CD14-positive monocyte (primary cell): ENCODE measurements around the gene DOCK4. TPM values are rescaled to one million over a fixed set of nuclear protein-coding genes. Genes with fewer than 3 reads are reported as not detected.

ENCODE experiments used
- DNase-seq, 3 donors: peaks; one replicate each; pipeline ENCODE4 v3.0.0-alpha.2; 2011 to 2022
- H2AFZ ChIP-seq: 2 replicates; pipeline ENCODE4 v1.6.0; 2012; ENCODE audit warnings: mild to moderate bottlenecking, low read depth, low read length, inconsistent platforms; ENCODE audit not compliant: insufficient read depth, poor library complexity, severe bottlenecking
- H3K27ac ChIP-seq, 2 donors: 1 replicate in 1 of 2; 2 replicates in 1 of 2; pipeline ENCODE4 v1.5.1; 2012 to 2013; ENCODE audit warnings: low read length in 2 of 2, control low read depth in 1 of 2, inconsistent platforms in 1 of 2, low read depth in 1 of 2, mild to moderate bottlenecking in 1 of 2
- H3K27me3 ChIP-seq, 2 donors: one replicate each; pipeline versions ENCODE4 v1.6.0 to v1.6.1; 2011 to 2013; ENCODE audit warnings: low read length in 2 of 2; ENCODE audit not compliant: control insufficient read depth in 2 of 2, insufficient read depth in 2 of 2
- H3K36me3 ChIP-seq, 2 donors: replicated peaks in 1 of 2; 1 replicate in 1 of 2; 2 replicates in 1 of 2; pipeline versions ENCODE4 v1.5.1 to v1.6.1; 2012 to 2013; ENCODE audit warnings: low read length in 2 of 2, control low read depth in 1 of 2, inconsistent platforms in 1 of 2, mild to moderate bottlenecking in 1 of 2; ENCODE audit not compliant: insufficient read depth in 2 of 2, control insufficient read depth in 1 of 2
- H3K4me1 ChIP-seq, 2 donors: 1 replicate in 1 of 2; 2 replicates in 1 of 2; pipeline versions ENCODE4 v1.5.1 to v1.6.1; 2012 to 2013; ENCODE audit warnings: low read length in 2 of 2, control low read depth in 1 of 2, inconsistent platforms in 1 of 2, mild to moderate bottlenecking in 1 of 2, moderate library complexity in 1 of 2; ENCODE audit not compliant: insufficient read depth in 2 of 2, control insufficient read depth in 1 of 2
- H3K4me2 ChIP-seq: replicated peaks from 2 replicates; pipeline ENCODE3; 2012; ENCODE audit warnings: low read length, moderate library complexity, mild to moderate bottlenecking; ENCODE audit not compliant: poor library complexity, severe bottlenecking; ENCODE audit errors: extremely low read depth
- H3K4me3 ChIP-seq, 3 experiments: fragments of 200-600 bp in 1 of 3; sonication (generic) in 1 of 3; replicated peaks in 1 of 3; 1 replicate in 2 of 3; 2 replicates in 1 of 3; pipeline ENCODE4 v1.5.1; 2011 to 2013; ENCODE audit warnings: low read length in 3 of 3, mild to moderate bottlenecking in 3 of 3, control low read depth in 2 of 3, low read depth in 2 of 3, inconsistent platforms in 1 of 3, moderate library complexity in 1 of 3
- H3K79me2 ChIP-seq: 2 replicates; pipeline ENCODE4 v1.6.0; 2012; ENCODE audit warnings: mild to moderate bottlenecking, control low read depth, inconsistent platforms, low read length, moderate library complexity; ENCODE audit not compliant: insufficient read depth
- H3K9ac ChIP-seq: 2 replicates; pipeline ENCODE4 v1.6.0; 2017; ENCODE audit warnings: low read length, mild to moderate bottlenecking; ENCODE audit not compliant: insufficient read depth, poor library complexity, severe bottlenecking
- H3K9me3 ChIP-seq, 2 donors: replicated peaks in 1 of 2; 1 replicate in 1 of 2; 2 replicates in 1 of 2; pipeline versions ENCODE4 v1.5.1 to v1.6.1; 2012 to 2013; ENCODE audit warnings: low read length in 2 of 2, control low read depth in 1 of 2; ENCODE audit not compliant: control insufficient read depth in 1 of 2, insufficient read depth in 1 of 2
- H4K20me1 ChIP-seq: 2 replicates; pipeline ENCODE4 v1.6.0; 2012; ENCODE audit warnings: mild to moderate bottlenecking, low read length, control low read depth, moderate library complexity; ENCODE audit not compliant: insufficient read depth
- H3K27ac Mint-ChIP-seq, 7 donors: one replicate each; pipeline ENCODE4 v1.8.0; 2020; ENCODE audit warnings: mild to moderate bottlenecking in 7 of 7, mixed read lengths in 7 of 7, moderate library complexity in 6 of 7, inconsistent platforms in 2 of 7
- H3K27me3 Mint-ChIP-seq, 3 donors: one replicate each; pipeline ENCODE4 v1.8.0; 2021 to 2022; ENCODE audit warnings: low read depth in 3 of 3, mild to moderate bottlenecking in 3 of 3, mixed read lengths in 3 of 3, moderate library complexity in 3 of 3, inconsistent platforms in 1 of 3
- H3K36me3 Mint-ChIP-seq, 2 donors: one replicate each; pipeline ENCODE4 v1.8.0; 2020; ENCODE audit warnings: mixed read lengths in 2 of 2, inconsistent platforms in 1 of 2, mild to moderate bottlenecking in 1 of 2
- H3K4me1 Mint-ChIP-seq: one replicate; pipeline ENCODE4 v1.8.0; 2020; ENCODE audit warnings: mild to moderate bottlenecking, mixed read lengths
- H3K4me3 Mint-ChIP-seq, 2 donors: one replicate each; pipeline ENCODE4 v1.8.0; 2020; ENCODE audit warnings: mild to moderate bottlenecking in 2 of 2, mixed read lengths in 2 of 2, moderate library complexity in 1 of 2
- H3K9me3 Mint-ChIP-seq, 7 donors: one replicate each; pipeline ENCODE4 v1.8.0; 2020 to 2022; ENCODE audit warnings: mixed read lengths in 7 of 7, mild to moderate bottlenecking in 6 of 7, moderate library complexity in 6 of 7, inconsistent platforms in 2 of 7
- WGBS: methylation state at CpG from one replicate; pipeline ENCODE4 v1.1.5; 2013; ENCODE audit warnings: missing lambda C conversion rate; ENCODE audit not compliant: insufficient coverage; 5-methylcytosine and 5-hydroxymethylcytosine counted together
- intact Hi-C, 2 donors: fragments of 100-400 bp; cut with micrococcal nuclease; formaldehyde crosslinking; loops; one replicate each; pipeline versions ENCODE4 v1.15.0 to v1.15.1; 2023
- polyA plus RNA-seq, 3 donors: library from polyadenylated mRNA; depleted of rRNA in 1 of 3; unstranded in 2 of 3; stranded (reverse) in 1 of 3; fragments of 300-500 nt in 2 of 3; fragments of >200 nt in 1 of 3; fragmentation: Illumina TruSeq in 2 of 3; gene quantifications; 1 replicate in 2 of 3; 2 replicates in 1 of 3; pipeline ENCODE4 v1.2.3, GENCODE V29; 2012 to 2021
- TF ChIP-seq, protein P1 (sequence below): fragments of 200-600 bp; IDR thresholded peaks from one replicate; pipeline ENCODE4 v1.8.0; 2022; ENCODE audit warnings: antibody characterized with exemption, mild to moderate bottlenecking

The DOCK4 gene
- polyA plus RNA-seq, 3 donors = 1.3 to 5.0 (median 2.7) TPM

DNA sequence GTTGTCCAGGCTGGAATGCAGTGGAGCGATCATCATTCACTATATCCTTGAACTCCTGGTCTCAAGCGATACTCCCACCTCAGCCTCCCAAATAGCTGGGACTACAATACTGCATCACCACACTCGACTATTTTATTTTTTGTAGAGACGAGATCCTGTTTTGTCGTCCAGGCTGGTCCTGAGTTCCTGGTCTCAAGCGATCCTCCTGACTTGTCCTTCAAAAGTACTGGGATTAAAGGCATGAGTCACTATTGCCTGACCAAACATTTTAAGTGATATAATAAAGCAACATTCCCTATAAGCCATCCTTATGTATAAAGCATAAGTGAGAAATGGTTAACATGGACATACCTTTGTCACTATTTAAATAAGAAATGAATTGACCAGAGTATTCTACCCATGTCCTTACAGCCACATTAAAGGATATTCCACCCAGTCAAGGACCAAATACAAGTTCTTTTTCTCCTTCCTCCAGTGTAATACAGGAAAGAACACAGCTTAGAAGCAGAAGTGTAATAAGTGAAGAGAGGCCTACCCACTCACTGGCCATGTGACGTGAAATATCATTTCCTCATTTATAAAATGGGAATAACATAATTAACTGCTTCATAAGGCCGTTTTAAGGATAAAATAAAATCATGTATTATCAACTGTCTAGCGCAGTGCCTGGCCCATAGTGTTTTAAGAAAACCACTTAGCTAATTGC, 82.0 kb downstream of the DOCK4 start:
- peak; percentile 32 to 74 (median 60) for DNase-seq
- Histone ChIP-seq H2AFZ (no peak overlapping the region), H3K79me2 (no peaks in the 10 kb centered on the region), H3K27me3 (no peaks in the 10 kb centered on the region), H3K4me3 (no peak overlapping the region), H3K36me3 (no peaks in the 10 kb centered on the region), H3K9me3 (no peaks in the 10 kb centered on the region), H3K27ac (peak overlapping the region in 1 of 2 donors; percentile 51), H3K4me2 (no peak overlapping the region), H3K9ac (no peak overlapping the region), H3K4me1 (peaks cover 8 to 10% of the 10 kb centered on the region in 2 donors), H4K20me1 (no peaks in the 10 kb centered on the region)
- H3K4me3 Mint-ChIP-seq = no peak overlapping the region
- no peaks in the 10 kb centered on the region for H3K36me3 Mint-ChIP-seq
- peak overlapping the region in 5 of 7 donors; percentile 38 to 74 (median 65) for H3K27ac Mint-ChIP-seq
- intact Hi-C loops = no loop called here
- peaks cover 0 to 7% (median 0%) of the 10 kb centered on the region in 7 donors for H3K9me3 Mint-ChIP-seq
- peaks cover 0 to 5% (median 1%) of the 10 kb centered on the region in 3 donors for H3K27me3 Mint-ChIP-seq
- WGBS = 100% methylated on average over 1 of the region's 9 CpGs
- TF ChIP-seq, protein P1, sequence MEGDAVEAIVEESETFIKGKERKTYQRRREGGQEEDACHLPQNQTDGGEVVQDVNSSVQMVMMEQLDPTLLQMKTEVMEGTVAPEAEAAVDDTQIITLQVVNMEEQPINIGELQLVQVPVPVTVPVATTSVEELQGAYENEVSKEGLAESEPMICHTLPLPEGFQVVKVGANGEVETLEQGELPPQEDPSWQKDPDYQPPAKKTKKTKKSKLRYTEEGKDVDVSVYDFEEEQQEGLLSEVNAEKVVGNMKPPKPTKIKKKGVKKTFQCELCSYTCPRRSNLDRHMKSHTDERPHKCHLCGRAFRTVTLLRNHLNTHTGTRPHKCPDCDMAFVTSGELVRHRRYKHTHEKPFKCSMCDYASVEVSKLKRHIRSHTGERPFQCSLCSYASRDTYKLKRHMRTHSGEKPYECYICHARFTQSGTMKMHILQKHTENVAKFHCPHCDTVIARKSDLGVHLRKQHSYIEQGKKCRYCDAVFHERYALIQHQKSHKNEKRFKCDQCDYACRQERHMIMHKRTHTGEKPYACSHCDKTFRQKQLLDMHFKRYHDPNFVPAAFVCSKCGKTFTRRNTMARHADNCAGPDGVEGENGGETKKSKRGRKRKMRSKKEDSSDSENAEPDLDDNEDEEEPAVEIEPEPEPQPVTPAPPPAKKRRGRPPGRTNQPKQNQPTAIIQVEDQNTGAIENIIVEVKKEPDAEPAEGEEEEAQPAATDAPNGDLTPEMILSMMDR = no peak
- H3K4me1 Mint-ChIP-seq = peaks cover 9% of the 10 kb centered on the region

DNA sequence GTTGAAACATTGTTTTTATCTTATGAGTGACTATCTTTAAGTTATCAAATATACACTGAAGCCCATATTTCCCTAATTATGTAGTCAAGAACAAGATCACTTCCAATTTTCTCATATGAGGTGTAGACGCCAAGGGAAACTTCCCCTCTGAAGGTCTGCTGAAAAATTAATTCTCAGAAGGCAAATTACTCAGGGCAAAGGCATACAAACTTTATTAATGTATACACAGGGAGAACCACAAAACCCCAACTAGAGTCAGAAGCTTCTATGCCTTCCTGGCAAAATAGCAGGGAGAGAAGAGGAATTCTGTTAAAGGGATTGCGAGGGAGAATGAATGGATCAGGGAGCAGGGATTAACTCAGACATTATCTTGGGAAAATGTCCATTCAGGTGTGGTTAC, 83.4 kb downstream of the DOCK4 start:
- no peaks in the 10 kb centered on the region for H3K9me3 ChIP-seq
- H3K79me2 ChIP-seq = no peaks in the 10 kb centered on the region
- H3K9ac ChIP-seq = no peak overlapping the region
- TF ChIP-seq, protein P1 = no peak
- Mint-ChIP-seq H3K36me3 (no peaks in the 10 kb centered on the region), H3K27ac (no peak overlapping the region), H3K27me3 (peaks cover 0 to 5% (median 1%) of the 10 kb centered on the region in 3 donors), H3K4me3 (no peak overlapping the region), H3K9me3 (peaks cover 0 to 7% (median 0%) of the 10 kb centered on the region in 7 donors), H3K4me1 (peaks cover 9% of the 10 kb centered on the region)
- H2AFZ ChIP-seq = no peak overlapping the region
- no peak overlapping the region for H3K4me3 ChIP-seq
- intact Hi-C loops = no loop called here
- 100% methylated on average over 1 of the region's 2 CpGs for WGBS
- no peak overlapping the region for H3K4me2 ChIP-seq
- no peak for DNase-seq
- H3K27ac ChIP-seq = no peak overlapping the region
- H3K4me1 ChIP-seq = peaks cover 8 to 10% of the 10 kb centered on the region in 2 donors
- H3K36me3 ChIP-seq = no peaks in the 10 kb centered on the region
- no peaks in the 10 kb centered on the region for H4K20me1 ChIP-seq
- no peaks in the 10 kb centered on the region for H3K27me3 ChIP-seq
